Right kidney (tissue), 1 donor: ENCODE measurements around the gene CSRP1.
"Not testable (repeated sequence)": the region's sequence is repeated elsewhere in the genome, so short reads cannot be mapped to it uniquely, and the experiment has no call there.

Source experiments
- DNase-seq: peaks from one replicate; pipeline ENCODE4 v3.0.0-alpha.2; 2016

CSRP1 gene

DNA sequence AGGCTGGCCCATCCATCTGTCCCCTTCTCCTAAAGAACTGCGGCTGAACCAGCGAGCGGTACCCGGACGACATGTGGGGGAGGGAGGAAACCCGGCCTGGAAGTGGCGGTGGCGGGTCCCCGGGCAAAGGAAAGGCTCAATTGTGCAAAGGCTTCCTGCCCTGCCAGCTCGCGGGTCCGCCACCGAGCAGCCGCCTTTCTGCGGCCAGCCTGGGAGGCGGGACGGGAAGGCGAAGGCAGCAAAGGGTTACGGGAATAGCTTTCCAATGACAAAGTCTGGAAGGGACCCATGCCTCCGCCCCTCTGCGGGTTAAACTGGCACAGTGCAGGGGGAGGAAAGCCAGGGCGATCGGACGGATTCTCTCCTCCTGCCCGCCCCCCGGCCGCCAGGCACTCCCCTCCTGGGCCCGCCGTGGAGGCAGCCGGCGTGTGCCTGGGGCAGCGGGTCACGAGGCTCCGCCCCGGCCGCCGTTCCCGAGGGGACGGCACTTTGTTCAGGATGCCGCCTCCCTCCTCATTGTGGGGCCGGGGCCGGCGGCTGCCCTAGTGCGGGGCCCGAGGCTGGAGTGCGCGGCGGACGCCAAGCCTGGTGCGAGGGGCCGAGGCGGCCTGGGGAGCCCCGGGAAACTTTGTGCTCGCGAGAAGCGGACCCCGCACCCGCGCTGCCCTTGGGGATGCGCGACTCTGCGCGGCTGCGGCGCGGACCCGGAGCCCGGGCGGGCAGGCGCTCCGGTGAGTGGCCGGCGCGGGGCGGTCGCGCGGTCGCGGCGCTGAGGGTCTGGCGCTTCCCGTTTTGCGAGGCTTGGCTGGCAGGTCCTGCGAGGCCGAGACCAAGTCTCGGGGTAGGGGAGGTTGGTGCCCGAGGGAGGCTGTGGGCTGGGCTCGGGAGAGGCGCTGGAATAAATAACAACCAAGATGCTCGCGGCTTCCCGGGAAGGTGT lies 32.0 kb upstream of the CSRP1 start, which contains the start of gene NAV1:
TSS of gene NAV1 (plus strand) at position 516 of the 940 bp plus-strand sequence. CDS start 83,758 bp downstream, outside the sequence.
- DNase-seq: peak; percentile 88

DNA sequence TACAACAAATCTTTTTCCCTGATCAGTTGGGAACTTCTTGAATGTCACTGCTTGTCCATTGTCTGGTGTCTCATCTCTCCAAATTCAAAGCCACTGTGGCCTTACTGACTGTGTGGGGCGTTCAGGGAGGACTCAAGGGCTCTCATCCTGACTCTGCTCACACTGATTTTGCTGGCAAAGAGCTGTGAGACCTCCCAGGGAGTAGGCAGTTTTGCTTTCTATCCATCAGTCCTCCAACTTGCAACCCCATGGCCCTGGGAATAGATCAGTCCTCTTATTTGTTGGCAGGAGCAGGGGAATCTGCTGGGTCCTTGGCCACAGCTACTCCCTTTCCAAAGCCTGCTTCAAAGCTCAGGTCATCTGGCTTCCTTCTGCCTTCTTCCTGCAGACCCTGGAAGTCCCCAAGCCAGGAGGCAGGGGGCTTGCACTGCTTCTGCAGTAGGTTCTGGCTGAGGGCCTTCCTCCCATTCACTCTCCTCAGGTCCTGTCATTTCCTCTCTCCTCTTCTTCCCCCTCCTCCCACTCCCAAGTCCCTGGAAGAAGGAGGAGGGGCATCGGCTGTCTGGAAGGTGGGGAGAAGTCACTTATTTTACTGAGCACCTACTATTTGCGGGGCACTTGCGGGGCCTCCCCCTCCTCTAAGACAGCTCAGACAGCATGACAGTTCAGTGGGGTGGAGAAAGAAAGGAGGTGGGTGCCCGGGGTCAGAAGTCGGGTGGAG lies 31.1 kb upstream of the CSRP1 start:
- no peak for DNase-seq

DNA sequence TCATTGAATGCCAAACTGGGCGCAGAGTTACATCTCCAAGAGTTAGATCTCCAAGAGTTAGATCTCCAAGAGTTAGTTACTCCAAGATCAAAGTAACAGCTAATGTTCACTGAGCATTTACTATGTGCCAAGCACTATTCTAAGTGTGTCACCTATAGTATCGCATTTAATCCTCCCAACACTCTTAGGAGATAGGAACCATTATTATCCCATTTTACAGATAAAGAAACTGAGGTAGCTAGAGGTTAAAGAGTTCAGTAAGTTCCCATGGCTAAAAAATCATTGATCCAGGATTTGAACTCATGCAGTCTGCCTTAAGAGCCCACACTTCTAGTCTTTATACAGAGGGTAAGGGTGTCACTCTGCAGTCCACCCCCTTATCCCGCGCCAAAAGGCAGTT lies 30.5 kb upstream of the CSRP1 start:
- no peak for DNase-seq

DNA sequence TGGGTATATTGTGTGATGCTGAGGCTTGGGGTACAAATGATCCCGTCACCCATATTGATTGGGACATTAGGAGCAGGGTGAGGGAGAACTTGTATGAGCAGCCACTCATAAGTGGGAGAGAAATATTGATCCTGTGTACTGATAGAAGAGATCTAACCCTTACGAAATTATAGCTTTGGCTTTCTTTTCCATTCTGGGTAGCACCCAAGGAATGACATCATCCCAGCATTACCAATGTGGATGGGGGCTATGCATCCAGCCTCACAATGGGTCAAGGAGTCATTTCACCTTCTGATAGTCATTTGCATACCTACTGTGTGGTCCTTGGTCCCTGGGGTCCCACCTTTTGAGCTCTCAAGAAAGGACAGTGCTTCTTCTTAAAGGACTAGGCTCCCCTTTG lies 30.1 kb upstream of the CSRP1 start:
- no peak for DNase-seq

DNA sequence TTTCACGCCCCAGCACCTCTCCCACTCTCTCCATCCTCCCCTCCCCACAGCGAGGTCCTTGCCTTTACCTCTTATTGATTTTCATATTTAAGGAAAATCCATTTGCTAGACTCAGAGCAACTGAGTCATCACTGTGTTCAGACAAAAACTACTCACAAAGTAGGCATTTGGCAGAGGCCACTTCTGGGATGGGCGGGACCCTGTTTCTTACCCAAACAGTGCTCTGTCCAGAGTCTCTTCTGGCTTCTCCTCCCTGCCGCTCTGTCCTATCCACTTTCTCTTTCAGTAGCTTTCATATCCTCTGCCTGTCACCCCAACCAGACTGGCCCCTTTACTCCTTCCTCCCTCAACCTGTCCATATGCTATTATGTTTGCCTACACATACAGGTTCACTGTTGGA lies 29.6 kb upstream of the CSRP1 start:
- no peak for DNase-seq

DNA sequence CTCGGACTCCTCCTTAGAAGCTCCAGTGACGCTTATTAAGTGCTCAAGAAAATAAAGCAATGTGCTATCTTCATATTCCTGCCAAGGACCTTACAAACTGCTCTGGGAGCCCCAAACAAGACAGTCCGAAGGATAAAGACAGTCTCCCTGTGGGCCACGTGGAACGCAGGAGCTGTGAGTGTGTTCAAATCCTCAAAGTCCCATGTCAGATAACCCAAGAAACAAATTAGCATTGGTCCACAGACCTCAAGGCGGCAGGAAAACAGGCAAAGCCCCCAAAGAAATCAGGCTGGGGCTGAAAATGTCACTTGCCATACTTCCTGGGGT lies 29.0 kb upstream of the CSRP1 start:
- DNase-seq: no peak

DNA sequence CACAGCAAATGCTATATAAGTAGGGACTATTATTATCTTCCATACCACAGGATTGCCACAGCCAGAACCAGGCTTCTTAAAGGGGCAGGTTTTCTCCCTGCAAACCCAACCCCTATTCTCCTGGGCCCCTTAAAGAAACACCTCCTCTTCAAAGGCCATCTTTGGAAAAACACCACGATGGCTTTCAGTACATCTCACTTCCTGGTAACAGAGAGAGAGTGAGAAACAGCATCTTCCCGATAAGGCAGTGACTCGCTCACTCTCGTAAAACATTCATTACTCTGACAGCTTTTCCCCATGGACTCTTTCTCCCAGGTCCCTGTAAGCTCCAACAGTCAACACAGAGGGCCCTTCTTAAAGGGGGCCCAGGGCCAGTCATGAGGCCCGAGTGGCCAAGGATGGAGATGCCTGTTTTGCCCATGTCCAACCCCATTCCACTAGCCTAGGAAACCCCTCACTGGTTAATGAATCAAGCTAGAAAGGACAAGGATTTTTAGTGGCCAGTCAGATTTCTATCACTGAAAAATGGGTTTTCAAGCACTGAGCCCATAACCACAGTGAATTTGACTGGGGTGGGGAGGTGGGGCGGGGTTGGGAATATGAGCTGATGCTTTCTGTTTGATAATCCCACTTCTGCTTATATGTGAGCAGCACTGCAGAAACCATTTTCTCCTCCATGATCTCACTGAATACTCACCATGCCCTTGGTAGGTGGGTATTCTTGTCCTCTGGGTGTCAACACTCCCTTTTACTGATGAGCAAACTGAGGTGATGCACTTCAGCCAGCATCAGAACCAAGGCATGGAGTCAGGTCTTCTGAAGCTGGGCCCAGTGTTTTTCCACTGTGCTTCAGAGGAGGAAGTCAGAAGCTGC lies 28.4 kb upstream of the CSRP1 start:
- DNase-seq: no peak

DNA sequence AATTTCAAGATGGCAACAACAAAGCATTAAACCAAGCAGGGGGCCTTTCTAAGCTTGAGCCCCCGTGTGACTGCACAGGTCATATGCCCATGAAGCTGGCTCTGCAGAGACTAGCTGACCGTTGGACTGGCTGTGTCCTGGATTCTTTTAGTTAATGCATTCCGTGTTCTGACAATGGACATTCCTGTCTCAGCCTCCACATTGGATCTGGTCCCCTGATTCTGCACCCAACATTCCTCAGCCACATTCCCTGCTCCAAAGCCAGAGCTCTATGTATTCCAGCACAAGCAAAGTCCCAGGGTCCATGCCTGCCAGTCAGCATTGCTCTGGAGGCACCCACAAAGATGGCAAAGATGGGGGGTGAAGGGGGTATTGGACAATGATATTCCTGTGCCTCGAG lies 26.9 kb upstream of the CSRP1 start:
- no peak for DNase-seq

DNA sequence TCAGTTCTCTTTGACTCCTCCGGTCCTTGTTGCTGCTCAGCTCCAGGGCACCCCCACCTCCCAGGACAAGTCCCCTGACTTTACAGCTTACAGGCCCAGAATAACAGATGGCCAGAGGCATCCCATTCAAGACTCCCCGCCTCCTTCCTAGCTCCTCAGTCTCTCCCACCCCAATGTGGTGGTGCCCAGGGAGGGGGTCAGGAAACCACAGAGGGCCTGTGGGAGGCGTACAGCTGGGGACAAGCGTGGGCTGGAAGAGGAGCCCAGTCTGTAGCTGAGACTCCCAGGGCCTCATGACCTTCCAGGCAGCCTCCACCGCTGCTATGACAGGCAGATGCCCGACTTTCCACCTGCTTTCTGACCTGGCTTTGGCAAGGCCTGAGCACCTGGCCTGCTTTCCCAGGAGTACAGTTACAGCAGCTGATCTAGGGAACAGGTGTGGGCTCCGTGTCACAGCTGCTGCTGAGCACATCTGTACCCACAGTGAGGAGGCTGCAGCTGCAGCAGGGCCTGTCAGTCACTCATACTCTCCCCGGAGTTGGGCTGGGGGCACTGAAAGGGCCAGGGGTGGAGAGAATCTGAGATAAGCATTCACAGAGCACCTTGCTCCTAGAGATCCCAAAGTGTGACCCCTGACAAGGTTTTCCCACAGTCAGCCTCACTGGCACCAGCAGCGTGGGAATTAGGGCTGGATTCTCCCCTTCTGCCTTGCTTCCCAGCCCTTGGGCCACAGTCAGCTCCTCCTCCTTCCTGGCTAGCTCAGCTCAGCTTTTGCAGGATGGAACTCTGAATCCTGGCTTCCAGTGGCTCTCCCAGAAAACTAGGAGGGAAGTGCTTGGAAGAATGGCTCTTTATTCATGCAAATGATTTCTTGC lies 24.9 kb upstream of the CSRP1 start:
- no peak for DNase-seq

DNA sequence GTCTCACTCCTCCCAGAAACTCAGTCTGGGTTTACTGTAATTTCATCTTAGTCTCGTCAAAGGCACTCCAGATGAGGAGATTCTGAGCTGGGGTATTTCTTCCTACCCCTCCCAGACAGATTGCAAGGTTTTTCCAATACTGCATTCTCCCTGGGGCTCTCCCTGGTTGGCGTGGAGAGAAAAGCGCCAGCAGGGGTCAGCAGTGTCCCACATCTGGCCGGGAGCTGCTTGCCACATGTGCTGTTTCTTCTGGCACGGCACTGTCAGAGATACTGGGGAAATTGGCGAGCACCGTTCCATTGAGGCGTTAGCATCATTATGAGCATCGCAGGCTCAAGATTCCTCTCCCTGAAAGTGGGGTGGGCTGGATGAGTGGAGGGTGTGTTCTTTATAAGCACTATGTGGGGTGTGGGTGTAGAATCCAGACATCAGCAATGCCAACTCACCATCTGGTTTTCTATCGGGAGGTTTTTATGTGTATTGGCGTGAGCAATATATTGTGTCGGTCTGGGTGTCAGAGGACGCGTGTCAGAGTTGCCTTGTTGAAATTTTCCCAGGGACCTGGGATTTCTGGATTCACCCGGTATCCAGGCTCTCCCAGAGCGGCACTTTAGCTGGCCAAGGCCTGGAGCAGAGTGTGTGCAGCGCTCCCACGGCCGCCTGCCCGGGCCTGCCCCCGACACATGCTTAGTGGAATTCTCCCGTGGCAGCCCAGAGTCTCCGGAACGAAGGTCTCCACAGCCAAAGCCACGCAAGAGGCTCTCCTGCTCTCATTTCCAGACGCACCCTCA lies 24.0 kb upstream of the CSRP1 start:
- peak; percentile 68 for DNase-seq

DNA sequence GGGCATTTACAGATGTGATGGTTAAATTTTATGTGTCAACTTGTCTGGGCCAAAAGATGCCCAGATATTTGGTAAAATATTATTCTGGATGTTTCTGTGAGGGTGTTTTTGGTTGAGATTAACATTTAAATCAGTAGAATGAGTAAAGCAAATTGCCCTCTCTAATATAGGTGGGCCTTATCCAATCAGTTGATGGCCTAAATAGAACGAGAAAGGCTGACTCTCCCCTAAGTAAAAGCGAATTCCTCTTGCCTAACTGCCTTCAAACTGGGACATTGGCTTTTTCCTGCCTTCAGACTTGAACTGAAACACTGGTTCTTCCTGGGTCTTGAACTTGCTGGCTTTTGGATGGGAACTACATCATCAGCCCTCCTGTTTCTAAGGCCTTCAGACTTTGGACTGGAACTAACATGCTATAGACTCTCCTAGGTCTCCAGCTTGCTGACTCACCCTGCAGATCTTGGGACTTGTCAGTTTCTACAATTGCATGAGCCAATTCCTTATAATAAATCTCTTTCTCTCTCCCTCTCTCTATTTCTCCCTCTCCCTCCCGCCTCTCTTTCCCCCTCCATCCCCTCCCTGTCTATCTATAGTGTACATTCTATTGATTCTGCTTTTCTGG lies 21.8 kb upstream of the CSRP1 start:
- DNase-seq: no peak

DNA sequence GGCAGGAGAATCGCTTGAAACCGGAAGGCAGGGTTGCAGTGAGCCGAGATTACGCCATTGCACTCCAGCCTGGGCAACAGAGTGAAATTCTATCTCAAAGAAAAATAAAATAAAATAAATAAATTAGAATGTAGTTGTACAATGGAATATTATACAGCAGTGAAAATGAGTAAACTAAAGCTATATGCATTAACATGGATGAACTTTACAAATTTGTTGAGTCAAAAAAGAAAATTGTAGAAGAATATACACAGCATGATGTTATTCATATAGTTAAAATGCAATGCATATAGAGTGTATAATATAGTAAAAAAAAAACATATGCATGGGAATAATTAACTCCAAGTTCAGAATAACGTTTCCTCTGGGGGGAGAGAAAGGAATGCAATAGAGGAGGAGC lies 21.0 kb upstream of the CSRP1 start:
- no peak for DNase-seq

DNA sequence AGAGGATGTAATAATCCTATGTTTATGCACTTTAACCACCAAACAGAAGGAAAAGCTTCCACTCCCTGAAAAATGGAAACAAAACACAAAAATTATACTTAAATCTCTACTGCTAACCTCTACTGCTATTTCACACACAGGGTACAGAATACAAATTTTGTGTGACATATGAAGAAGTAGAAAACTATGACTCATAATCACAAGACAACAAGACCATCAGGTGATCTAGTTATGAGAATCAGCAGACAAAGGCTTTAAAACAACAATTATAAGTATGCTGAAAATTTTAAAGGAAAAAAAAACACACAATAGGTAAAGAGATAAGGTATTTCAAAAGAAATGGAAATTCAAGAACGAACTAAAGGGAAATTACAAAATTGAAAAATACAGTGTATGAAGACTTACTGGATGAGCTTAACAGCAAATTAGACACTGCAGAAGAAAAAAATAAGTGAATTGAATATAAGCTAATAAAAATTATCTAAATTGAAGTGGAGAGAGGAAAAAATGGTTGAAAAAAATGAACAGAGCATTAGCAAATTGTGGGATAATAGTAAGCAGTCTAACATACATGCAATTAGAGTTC lies 18.4 kb upstream of the CSRP1 start:
- DNase-seq: no peak

DNA sequence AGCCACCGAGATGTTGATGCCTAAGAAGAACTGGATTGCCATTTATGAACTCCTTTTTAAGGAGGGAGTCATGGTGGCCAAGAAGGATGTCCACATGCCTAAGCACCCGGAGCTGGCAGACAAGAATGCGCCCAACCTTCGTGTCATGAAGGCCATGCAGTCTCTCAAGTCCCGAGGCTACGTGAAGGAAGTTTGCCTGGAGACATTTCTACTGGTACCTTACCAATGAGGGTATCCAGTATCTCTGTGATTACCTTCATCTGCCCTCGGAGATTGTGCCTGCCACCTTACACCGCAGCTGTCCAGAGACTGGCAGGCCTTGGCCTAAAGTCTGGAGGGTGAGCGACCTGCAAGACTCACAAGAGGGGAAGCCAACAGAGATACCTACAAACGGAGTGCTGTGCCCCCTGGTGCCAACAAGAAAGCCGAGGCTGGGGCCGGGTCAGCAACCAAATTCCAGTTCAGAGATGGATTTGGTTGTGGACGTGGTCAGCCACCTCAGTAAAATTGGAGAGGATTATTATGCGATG lies 13.2 kb upstream of the CSRP1 start:
- not testable (repeated sequence) for DNase-seq

DNA sequence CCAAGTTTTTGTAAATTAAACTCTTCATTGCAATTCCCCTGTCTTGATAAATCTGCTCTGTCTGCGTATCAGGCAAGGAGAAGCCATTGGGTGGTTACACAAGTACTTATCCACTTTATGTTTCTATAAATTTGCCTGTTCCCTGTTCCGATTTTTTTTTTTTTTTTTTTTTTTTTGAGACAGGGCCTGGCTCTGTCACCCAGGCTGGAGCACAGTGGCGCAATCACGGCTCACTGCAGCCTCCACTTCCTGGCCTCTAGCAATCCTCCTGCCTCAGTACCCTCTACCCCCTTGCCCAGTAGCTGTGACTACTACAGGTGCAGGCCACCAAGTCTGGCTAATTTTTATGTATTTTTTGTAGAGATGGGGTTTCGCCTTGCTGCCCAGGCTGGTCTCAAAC lies 11.1 kb upstream of the CSRP1 start:
- DNase-seq: no peak

DNA sequence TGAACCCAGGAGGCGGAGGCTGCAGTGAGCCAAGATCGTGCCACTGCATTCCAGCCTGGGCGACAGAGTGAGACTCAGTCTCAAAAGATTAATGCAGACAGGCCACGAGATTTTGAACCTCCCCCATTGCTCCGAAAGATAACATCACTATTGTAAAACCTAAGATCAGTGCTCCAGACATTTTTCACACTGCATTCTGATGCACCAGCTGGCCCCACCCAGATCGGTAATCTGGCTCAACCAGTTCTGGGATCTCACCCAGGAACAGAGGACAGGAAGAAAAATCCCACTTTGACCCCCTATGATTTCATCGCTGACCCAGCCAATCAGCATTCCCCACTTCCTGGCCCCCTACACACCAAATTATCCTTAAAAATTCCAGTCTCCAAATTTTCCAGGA lies 10.7 kb upstream of the CSRP1 start:
- DNase-seq: no peak

DNA sequence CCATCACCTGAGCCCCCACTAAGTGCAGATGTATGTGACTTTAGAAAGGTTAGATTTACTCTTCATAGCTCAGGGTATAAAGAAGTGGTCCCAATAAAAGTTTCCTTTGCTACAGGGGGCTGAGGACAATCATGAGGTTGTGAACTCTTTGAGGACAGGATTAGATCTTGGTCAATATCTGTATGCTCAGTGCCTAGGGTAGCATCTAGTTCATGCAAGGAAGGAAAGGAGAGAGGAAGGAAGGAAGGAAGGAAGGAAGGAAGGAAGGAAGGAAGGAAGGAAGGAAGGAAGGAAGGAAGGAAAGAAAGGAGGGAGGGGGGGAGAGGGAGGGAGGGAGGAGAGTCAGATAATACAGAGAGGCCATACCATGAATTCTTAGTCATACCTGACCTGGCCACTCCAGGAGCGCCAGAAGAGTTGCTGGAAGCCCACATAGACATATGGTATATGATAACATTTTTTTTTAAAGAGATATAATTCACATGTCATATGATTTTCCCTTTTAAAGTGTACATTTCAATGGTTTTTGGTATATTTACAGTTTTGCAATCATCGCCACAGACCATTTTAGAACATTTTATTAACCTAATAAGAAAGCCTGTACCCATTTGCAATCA lies 9.7 kb upstream of the CSRP1 start:
- no peak for DNase-seq

DNA sequence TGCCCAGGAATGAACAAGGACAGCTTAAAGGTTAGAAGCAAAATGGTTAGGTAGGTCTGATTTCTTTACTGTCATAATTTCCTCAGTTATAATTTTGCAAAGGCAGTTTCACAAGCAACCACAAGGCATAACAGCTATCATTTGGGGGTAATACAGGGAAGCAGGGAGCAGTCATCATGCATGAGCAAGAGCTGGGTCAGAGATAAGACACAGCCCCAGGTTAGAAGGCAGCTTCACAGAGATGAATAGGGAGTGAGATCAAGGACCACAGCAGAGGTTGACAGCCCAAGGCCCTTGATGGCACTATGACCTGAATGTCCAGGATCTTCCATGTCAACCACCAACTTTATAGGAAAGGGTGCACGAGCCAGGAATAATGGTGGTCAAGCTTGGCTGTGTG lies 9.0 kb upstream of the CSRP1 start:
- DNase-seq: no peak

DNA sequence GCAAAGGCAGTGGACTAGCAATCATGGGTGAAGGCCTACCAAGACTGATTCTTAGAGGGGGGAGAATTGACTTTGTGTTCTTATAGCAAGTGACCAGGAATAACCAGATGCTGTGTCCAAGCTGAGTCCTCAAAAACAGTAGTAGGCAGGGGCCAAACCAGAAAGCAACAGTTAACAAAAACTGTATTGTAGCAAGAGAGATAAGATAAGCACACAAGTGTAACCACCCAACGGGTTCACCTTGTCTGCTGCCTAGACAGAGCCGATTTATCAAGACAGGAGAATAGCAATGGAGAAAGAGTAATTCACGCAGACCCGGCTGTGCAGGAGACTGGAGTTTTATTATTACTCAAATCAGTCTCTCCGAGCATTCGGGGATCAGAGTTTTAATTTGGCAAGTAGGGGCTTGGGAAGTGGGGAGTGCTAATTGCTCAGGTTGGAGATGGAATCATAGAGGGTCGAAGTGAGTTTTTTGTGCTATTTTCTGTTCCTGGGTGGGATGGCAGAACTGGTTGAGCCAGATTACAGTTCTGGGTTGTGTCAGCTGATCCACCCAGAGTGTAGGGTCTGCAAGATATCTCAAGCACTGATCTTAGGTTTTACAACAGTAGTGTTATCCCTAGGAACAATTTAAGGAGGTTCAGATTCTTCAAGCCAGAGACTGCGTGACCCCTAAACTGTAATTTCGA lies 8.3 kb upstream of the CSRP1 start:
- no peak for DNase-seq
